K562 (cell line): ENCODE results near the gene CNNM4. TPM values are rescaled to one million over a fixed set of nuclear protein-coding genes. Genes with fewer than 3 reads are reported as not detected.

Experiments
- EP400 ChIP-seq: fragments of 450-650 bp; IDR thresholded peaks from 2 replicates; pipeline ENCODE4 v1.6.1; 2017; ENCODE audit warnings: antibody characterized with exemption, mild to moderate bottlenecking, moderate library complexity
- ETV5 ChIP-seq: sonication (generic); formaldehyde crosslinking; IDR thresholded peaks from 2 replicates; pipeline ENCODE4 v1.4.0; 2020; ENCODE audit warnings: low read depth, mild to moderate bottlenecking, missing genetic modification reagents
- FOSL1 ChIP-seq: fragments of 200-800 bp; sonication (Bioruptor generic); conservative IDR thresholded peaks from 2 replicates; pipeline ENCODE4 v1.6.1; 2016; ENCODE audit warnings: missing genetic modification characterization, missing compliant biosample characterization
- GTF2E2 ChIP-seq: fragments of 200-800 bp; sonication (Bioruptor generic); IDR thresholded peaks from 2 replicates; pipeline ENCODE4 v1.6.1; 2016; ENCODE audit warnings: missing genetic modification characterization, missing compliant biosample characterization
- MTA2 ChIP-seq: fragments of 450-650 bp; IDR thresholded peaks from 2 replicates; pipeline ENCODE4 v1.6.1; 2016; ENCODE audit warnings: low read depth
- MXI1 ChIP-seq: IDR thresholded peaks from 2 replicates; pipeline ENCODE4 v1.6.1; 2011; ENCODE audit warnings: low read depth, mild to moderate bottlenecking, improper control_type of control experiment, low read length
- NELFE ChIP-seq: IDR thresholded peaks from 2 replicates; pipeline ENCODE4 v1.6.1; 2011; ENCODE audit warnings: mild to moderate bottlenecking; ENCODE audit not compliant: insufficient read depth, insufficient read length
- POLR3G ChIP-seq: IDR thresholded peaks from 2 replicates; pipeline ENCODE4 v1.6.1; 2011; ENCODE audit not compliant: insufficient read length, insufficient replicate concordance; ENCODE audit errors: extremely low read depth
- POU5F1 ChIP-seq: fragments of 150-350 bp; IDR thresholded peaks from 2 replicates; pipeline ENCODE4 v1.6.1; 2014; ENCODE audit warnings: borderline replicate concordance, low read length, low read depth, mild to moderate bottlenecking; ENCODE audit not compliant: partially characterized antibody
- ZNF644 ChIP-seq: fragments of 200-800 bp; sonication (Bioruptor generic); IDR thresholded peaks from 2 replicates; pipeline ENCODE4 v1.6.1; 2016; ENCODE audit warnings: low read depth, missing genetic modification characterization, missing compliant biosample characterization
- polyA plus RNA-seq, 8 experiments: library from polyadenylated mRNA; depleted of rRNA in 4 of 8; stranded (reverse) in 5 of 8; unstranded in 3 of 8; fragments of >200 nt; fragmentation: Nextera tagmentation in 2 of 8; fragmentation: Illumina TruSeq in 1 of 8; extraction: Ambion mirVana in 2 of 8; extraction: Trizol in 1 of 8; gene quantifications; 2 replicates each; pipeline versions ENCODE4 v1.2.1 to v1.2.3, GENCODE V29; 2011 to 2014; ENCODE audit warnings: inconsistent platforms in 1 of 8, missing spikeins in 1 of 8
- total RNA-seq, 7 experiments: library from RNA; depleted of rRNA in 6 of 7; stranded (reverse); fragments of >200 nt in 6 of 7; fragmentation: Illumina TruSeq in 2 of 7; extraction: Trizol in 2 of 7; gene quantifications; 2 replicates each; pipeline versions ENCODE4 v1.2.1 to v1.2.3, GENCODE V29; 2011 to 2021; ENCODE audit warnings: low replicate concordance in 1 of 7
- TF ChIP-seq, protein P1 (sequence below), 2 experiments: IDR thresholded peaks; 2 replicates each; pipeline ENCODE4 v1.6.1; 2011; ENCODE audit warnings: borderline replicate concordance in 1 of 2, control low read depth in 1 of 2, low read depth in 1 of 2, low read length in 1 of 2, mild to moderate bottlenecking in 1 of 2, mixed read lengths in 1 of 2, moderate library complexity in 1 of 2; ENCODE audit not compliant: insufficient read depth in 1 of 2, insufficient read length in 1 of 2, poor library complexity in 1 of 2, severe bottlenecking in 1 of 2; ENCODE audit errors: extremely low read depth in 1 of 2
- TF ChIP-seq, protein P2 (sequence below): sonication (generic); formaldehyde crosslinking; IDR thresholded peaks from 2 replicates; pipeline ENCODE4 v1.5.0; 2020; ENCODE audit warnings: missing genetic modification reagents
- TF ChIP-seq, protein P3 (sequence below): fragments of 200-600 bp; sonication (generic); IDR thresholded peaks from one replicate; pipeline ENCODE4 v1.6.1; 2012; ENCODE audit warnings: mild to moderate bottlenecking, low read depth, low read length, inconsistent platforms

CNNM4 gene
- total and polyA plus RNA-seq, 9 of the 15 experiments (the other 6 are each of a cell fraction or from before 2014, with no cell fraction given), result 0.96 to 6.3 (median 2.8) TPM

DNA sequence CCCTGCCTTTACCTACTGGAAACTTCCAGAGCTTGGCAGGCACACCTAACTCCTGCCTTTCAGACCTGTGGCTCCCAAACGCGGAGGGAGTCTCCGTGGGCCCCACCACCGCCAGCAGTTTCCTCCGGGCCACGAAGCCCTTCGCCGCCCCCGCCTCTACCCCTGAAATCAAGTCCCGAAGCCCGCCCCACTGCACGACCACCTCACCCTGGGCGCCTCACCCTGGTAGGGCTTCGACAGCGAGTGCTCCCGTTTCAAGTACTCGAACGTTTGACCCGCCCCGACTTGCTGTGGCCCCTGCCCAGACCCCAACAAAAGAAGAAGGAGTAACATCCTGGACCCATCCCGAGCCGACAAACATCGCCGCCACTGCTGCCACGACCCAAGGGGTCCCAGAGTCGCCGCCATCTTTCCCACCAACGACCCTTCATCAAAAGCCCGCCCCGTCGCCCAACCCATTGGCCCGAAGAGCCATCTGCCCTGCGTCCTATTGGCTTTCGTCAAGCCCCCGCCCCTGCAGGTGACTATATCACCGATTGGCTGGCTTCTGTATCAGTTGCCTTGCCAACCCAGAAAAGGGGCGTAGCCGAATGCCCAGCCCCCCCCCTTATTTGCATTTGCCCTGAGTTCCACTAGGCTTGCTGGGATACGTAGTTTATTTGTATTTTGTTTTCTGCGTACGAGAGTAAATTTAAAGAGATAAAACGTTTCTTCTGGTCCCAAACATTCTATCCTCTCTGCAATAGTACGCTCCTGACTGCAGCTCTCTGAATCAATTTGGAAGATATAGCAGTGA, 20.9 kb upstream of the CNNM4 start, which contains the start of gene LMAN2L (continued):
- TF ChIP-seq, protein P1, sequence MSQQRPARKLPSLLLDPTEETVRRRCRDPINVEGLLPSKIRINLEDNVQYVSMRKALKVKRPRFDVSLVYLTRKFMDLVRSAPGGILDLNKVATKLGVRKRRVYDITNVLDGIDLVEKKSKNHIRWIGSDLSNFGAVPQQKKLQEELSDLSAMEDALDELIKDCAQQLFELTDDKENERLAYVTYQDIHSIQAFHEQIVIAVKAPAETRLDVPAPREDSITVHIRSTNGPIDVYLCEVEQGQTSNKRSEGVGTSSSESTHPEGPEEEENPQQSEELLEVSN (IDR thresholded peaks at IDR 0.05; ENCODE audit: borderline replicate concordance in 1 of 2, extremely low read depth in 1 of 2, insufficient read depth in 1 of 2, insufficient read length in 1 of 2, low read depth in 1 of 2, low read length in 1 of 2, poor library complexity in 1 of 2, severe bottlenecking in 1 of 2), result no peak
- TF ChIP-seq EP400 (peak; percentile 43; the same call in 1 of the 2 replicates), ZNF644 (tag) (no peak), MTA2 (no peak), FOSL1 (tag) (no peak), POLR3G (no peak), GTF2E2 (tag) (no peak), ETV5 (CRISPR knock-in tag) (0 out of 2 replicates have a peak, but pooled peaks have one; percentile 27), NELFE (no peak), MXI1 (peak; percentile 89), POU5F1 (no peak)
- TF ChIP-seq, protein P2, sequence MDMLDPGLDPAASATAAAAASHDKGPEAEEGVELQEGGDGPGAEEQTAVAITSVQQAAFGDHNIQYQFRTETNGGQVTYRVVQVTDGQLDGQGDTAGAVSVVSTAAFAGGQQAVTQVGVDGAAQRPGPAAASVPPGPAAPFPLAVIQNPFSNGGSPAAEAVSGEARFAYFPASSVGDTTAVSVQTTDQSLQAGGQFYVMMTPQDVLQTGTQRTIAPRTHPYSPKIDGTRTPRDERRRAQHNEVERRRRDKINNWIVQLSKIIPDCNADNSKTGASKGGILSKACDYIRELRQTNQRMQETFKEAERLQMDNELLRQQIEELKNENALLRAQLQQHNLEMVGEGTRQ (CRISPR knock-in tag), result peak; percentile 28; the same call in 1 of the 2 replicates
- TF ChIP-seq, protein P3, sequence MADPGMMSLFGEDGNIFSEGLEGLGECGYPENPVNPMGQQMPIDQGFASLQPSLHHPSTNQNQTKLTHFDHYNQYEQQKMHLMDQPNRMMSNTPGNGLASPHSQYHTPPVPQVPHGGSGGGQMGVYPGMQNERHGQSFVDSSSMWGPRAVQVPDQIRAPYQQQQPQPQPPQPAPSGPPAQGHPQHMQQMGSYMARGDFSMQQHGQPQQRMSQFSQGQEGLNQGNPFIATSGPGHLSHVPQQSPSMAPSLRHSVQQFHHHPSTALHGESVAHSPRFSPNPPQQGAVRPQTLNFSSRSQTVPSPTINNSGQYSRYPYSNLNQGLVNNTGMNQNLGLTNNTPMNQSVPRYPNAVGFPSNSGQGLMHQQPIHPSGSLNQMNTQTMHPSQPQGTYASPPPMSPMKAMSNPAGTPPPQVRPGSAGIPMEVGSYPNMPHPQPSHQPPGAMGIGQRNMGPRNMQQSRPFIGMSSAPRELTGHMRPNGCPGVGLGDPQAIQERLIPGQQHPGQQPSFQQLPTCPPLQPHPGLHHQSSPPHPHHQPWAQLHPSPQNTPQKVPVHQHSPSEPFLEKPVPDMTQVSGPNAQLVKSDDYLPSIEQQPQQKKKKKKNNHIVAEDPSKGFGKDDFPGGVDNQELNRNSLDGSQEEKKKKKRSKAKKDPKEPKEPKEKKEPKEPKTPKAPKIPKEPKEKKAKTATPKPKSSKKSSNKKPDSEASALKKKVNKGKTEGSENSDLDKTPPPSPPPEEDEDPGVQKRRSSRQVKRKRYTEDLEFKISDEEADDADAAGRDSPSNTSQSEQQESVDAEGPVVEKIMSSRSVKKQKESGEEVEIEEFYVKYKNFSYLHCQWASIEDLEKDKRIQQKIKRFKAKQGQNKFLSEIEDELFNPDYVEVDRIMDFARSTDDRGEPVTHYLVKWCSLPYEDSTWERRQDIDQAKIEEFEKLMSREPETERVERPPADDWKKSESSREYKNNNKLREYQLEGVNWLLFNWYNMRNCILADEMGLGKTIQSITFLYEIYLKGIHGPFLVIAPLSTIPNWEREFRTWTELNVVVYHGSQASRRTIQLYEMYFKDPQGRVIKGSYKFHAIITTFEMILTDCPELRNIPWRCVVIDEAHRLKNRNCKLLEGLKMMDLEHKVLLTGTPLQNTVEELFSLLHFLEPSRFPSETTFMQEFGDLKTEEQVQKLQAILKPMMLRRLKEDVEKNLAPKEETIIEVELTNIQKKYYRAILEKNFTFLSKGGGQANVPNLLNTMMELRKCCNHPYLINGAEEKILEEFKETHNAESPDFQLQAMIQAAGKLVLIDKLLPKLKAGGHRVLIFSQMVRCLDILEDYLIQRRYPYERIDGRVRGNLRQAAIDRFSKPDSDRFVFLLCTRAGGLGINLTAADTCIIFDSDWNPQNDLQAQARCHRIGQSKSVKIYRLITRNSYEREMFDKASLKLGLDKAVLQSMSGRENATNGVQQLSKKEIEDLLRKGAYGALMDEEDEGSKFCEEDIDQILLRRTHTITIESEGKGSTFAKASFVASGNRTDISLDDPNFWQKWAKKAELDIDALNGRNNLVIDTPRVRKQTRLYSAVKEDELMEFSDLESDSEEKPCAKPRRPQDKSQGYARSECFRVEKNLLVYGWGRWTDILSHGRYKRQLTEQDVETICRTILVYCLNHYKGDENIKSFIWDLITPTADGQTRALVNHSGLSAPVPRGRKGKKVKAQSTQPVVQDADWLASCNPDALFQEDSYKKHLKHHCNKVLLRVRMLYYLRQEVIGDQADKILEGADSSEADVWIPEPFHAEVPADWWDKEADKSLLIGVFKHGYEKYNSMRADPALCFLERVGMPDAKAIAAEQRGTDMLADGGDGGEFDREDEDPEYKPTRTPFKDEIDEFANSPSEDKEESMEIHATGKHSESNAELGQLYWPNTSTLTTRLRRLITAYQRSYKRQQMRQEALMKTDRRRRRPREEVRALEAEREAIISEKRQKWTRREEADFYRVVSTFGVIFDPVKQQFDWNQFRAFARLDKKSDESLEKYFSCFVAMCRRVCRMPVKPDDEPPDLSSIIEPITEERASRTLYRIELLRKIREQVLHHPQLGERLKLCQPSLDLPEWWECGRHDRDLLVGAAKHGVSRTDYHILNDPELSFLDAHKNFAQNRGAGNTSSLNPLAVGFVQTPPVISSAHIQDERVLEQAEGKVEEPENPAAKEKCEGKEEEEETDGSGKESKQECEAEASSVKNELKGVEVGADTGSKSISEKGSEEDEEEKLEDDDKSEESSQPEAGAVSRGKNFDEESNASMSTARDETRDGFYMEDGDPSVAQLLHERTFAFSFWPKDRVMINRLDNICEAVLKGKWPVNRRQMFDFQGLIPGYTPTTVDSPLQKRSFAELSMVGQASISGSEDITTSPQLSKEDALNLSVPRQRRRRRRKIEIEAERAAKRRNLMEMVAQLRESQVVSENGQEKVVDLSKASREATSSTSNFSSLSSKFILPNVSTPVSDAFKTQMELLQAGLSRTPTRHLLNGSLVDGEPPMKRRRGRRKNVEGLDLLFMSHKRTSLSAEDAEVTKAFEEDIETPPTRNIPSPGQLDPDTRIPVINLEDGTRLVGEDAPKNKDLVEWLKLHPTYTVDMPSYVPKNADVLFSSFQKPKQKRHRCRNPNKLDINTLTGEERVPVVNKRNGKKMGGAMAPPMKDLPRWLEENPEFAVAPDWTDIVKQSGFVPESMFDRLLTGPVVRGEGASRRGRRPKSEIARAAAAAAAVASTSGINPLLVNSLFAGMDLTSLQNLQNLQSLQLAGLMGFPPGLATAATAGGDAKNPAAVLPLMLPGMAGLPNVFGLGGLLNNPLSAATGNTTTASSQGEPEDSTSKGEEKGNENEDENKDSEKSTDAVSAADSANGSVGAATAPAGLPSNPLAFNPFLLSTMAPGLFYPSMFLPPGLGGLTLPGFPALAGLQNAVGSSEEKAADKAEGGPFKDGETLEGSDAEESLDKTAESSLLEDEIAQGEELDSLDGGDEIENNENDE, result no peak
